GM12873 (cell line): ENCODE measurements around the gene ZKSCAN8.

ENCODE experiments used
- TF ChIP-seq, protein P1 (sequence below): IDR thresholded peaks from 2 replicates; pipeline ENCODE4 v1.5.1; 2012; ENCODE audit warnings: low read depth, mild to moderate bottlenecking, moderate library complexity, low read length, control low read depth; ENCODE audit not compliant: insufficient read depth; ENCODE audit errors: missing control alignments

The ZKSCAN8 gene

GRCh38 chr6:28153546-28153945 lies 11.9 kb downstream of the ZKSCAN8 start:
- TF ChIP-seq, protein P1, sequence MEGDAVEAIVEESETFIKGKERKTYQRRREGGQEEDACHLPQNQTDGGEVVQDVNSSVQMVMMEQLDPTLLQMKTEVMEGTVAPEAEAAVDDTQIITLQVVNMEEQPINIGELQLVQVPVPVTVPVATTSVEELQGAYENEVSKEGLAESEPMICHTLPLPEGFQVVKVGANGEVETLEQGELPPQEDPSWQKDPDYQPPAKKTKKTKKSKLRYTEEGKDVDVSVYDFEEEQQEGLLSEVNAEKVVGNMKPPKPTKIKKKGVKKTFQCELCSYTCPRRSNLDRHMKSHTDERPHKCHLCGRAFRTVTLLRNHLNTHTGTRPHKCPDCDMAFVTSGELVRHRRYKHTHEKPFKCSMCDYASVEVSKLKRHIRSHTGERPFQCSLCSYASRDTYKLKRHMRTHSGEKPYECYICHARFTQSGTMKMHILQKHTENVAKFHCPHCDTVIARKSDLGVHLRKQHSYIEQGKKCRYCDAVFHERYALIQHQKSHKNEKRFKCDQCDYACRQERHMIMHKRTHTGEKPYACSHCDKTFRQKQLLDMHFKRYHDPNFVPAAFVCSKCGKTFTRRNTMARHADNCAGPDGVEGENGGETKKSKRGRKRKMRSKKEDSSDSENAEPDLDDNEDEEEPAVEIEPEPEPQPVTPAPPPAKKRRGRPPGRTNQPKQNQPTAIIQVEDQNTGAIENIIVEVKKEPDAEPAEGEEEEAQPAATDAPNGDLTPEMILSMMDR: no peak

DNA sequence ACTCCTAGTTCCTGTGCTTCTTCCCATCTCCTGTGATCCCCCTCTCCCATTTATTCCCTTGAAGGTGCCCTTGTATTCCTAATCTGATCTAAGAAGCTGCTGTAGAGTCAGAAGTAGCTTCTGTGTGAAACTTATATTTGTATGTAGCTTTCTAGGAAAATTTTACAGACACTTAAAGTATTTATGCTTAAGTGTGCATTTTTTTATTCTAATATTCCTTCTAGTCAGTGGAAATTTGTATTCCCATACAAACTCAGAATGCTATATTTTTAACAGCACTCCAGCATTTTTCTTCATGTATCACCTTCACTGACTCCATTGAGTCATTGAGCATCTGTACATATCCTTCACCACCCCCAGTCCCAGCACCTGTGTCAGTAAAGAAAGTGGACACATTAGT lies 12.7 kb downstream of the ZKSCAN8 start:
- TF ChIP-seq, protein P1: no peak

- TF ChIP-seq, protein P1: no peak
Measured at GRCh38 chr6:28158318-28158717, 16.6 kb downstream of the ZKSCAN8 start.

GRCh38 chr6:28159029-28159607 lies 17.4 kb downstream of the ZKSCAN8 start:
- TF ChIP-seq, protein P1: no peak

DNA sequence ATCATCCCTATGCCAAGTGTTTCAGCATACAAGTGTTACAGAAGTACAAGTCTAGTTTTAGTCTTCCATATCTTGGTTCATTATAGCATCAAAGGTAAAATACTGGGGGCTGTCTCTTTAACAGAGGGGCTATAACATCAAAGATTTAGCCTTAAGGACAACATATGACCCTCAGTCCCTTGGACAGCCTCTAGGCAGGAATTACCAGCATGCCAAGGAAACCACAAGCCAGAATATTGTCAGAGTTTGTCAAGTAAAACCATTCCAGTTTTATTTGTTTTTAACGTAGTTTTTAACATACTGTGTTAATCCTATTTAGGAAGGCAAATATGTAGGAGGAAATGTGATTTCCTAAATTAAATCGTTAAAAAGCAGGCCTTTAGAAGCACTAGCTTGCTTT lies 18.6 kb downstream of the ZKSCAN8 start:
- TF ChIP-seq, protein P1: no peak

GRCh38 chr6:28161410-28162079 lies 19.9 kb downstream of the ZKSCAN8 start:
- TF ChIP-seq, protein P1: no peak

DNA sequence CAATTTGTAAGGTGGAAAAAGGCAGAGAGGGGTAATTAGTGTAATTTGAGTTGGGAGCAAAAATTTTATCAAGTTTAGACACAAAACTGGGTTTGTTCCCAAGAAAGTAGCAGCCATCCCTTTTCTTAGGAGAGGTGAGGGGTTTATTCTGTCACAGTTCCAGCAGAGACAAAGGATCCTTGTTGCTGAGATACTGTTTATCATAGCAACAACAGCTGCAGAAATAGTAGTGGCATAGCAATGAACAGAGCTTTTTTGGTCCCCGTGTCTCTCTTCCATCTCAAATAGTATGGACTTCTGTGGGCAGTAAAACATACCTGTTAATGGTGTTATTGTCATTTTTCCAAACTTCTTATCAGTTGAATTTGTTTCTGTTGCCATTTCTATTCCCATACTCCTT lies 23.9 kb downstream of the ZKSCAN8 start:
- TF ChIP-seq, protein P1: no peak
